Measurements from ENCODE around the gene JUND. TPM values are rescaled to one million over a fixed set of nuclear protein-coding genes. Genes with fewer than 3 reads are reported as not detected.
"Not testable (repeated sequence)": the region's sequence is repeated elsewhere in the genome, so short reads cannot be mapped to it uniquely, and the experiment has no call there.

Gene JUND
- total RNA-seq, result 158 and 168 TPM in 2 replicates
- long read RNA-seq, result 0 reads

DNA sequence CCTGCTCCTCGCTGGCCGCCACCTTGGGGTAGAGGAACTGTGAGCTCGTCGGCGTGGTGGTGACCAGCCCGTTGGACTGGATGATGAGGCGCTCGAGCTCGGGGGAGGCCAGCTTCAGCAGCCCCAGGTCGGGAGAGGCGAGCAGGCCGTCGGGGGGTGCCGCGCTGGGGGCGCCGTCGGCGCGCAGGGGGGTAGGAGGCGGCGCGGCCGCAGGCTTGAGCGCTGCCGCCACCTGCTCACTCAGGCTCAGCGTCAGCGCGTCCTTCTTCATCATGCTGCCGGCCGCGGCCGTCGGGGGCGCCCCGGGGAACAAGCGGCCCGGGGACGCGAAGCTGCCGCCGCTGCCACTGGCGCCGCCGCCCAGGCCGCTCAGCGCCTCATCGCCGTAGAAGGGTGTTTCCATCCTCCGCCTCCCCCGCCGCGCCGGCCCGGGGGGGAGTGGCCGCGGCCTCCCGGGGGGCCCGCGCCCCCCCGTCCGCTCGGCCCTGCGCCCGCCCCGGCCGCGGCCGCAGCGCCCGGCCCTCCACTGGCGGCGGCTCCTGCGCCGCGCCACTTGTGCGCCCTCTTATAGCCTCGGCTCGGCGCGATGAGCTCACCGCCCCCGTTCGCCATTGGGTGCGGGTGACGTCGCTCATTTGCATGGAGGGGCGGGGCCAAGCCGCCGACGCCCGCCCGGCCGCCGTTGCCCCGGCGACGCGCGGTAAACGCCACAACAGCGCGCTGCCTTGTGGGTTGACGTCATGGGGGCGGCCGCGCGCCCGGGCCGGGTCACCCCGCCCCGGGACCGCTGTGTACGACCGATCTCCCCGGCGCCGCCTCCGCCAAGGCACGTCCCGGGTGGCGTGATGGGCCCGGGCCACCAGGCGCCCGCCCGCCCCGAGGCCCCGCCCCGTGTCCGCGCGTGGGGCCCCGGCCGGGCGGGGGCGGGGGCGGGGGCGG, at the start of gene JUND:
JUND (minus strand) TSS at position 541 of the 939 bp plus-strand sequence; CDS start at position 403, 138 bp downstream.
- TF ChIP-seq, protein P1, sequence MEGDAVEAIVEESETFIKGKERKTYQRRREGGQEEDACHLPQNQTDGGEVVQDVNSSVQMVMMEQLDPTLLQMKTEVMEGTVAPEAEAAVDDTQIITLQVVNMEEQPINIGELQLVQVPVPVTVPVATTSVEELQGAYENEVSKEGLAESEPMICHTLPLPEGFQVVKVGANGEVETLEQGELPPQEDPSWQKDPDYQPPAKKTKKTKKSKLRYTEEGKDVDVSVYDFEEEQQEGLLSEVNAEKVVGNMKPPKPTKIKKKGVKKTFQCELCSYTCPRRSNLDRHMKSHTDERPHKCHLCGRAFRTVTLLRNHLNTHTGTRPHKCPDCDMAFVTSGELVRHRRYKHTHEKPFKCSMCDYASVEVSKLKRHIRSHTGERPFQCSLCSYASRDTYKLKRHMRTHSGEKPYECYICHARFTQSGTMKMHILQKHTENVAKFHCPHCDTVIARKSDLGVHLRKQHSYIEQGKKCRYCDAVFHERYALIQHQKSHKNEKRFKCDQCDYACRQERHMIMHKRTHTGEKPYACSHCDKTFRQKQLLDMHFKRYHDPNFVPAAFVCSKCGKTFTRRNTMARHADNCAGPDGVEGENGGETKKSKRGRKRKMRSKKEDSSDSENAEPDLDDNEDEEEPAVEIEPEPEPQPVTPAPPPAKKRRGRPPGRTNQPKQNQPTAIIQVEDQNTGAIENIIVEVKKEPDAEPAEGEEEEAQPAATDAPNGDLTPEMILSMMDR (IDR thresholded peaks at IDR 0.05; ENCODE audit: unreplicated experiment), result peak; percentile 18
- H3K4me3 Mint-ChIP-seq (ENCODE audit: low read depth), result peak within 1 kb of the TSS; percentile 98
- H3K36me3 Mint-ChIP-seq (ENCODE audit: insufficient read depth), result peaks cover 10% of the 10 kb centered on the region
- DNase-seq (ENCODE audit: low spot score, unreplicated experiment), result peak; percentile 96
- peaks cover 11% of the 10 kb centered on the region for H3K4me1 Mint-ChIP-seq (ENCODE audit: low read depth)
- no peaks in the 10 kb centered on the region for H3K27me3 Mint-ChIP-seq
- no peaks in the 10 kb centered on the region for H3K9me3 Mint-ChIP-seq (ENCODE audit: low read depth)
- peak within 1 kb of the TSS; percentile 98 for H3K27ac Mint-ChIP-seq

DNA sequence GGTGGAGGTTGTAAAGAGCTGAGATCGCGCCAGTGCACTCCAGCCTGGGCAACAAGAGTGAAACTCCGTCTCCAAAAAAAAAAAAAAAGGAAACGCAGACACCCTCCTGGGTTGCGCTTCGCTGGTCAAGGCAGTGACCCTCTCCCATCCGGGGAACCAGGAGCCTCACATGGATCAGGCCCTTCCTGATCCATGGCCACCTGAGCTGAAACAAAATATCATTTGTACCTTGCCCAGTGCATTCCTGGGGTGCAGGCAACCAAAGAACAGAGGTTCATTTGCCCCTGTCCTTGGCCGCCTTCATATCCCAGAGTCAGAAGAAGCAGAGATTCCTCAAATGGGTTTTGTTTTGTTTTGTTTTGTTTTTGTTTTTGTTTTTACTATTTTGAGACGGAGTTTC, 49.4 kb upstream of the JUND start:
- Mint-ChIP-seq H3K9me3 (ENCODE audit: low read depth) (no peaks in the 10 kb centered on the region), H3K4me3 (ENCODE audit: low read depth) (no peak overlapping the region)
- TF ChIP-seq, protein P1 (IDR thresholded peaks at IDR 0.05; ENCODE audit: unreplicated experiment), result no peak

DNA sequence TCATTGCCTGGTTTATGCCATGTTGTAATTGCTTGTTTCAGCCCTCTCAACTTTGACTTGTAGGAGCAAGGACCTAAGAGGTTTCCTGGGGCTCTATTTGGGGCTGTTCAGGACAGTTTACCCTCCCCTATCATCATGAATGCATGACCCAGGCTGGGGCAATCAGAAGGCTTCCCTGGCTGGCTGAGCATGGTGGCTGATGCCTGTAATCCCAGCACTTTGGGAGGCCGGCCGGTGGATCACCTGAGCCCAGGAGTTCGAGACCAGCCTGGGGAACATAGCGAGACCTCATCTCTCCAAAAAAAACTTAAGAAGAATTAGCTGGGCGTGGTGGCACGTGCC, 47.6 kb upstream of the JUND start:
- H3K27ac Mint-ChIP-seq, result peak overlapping the region; percentile 71
- no peak for DNase-seq (ENCODE audit: low spot score, unreplicated experiment)
- peaks cover 9% of the 10 kb centered on the region for H3K4me1 Mint-ChIP-seq (ENCODE audit: low read depth)
- H3K4me3 Mint-ChIP-seq (ENCODE audit: low read depth), result peak overlapping the region; percentile 67
- TF ChIP-seq, protein P1 (IDR thresholded peaks at IDR 0.05; ENCODE audit: unreplicated experiment), result no peak
- H3K27me3 Mint-ChIP-seq, result no peaks in the 10 kb centered on the region
- no peaks in the 10 kb centered on the region for H3K36me3 Mint-ChIP-seq (ENCODE audit: insufficient read depth)
- no peaks in the 10 kb centered on the region for H3K9me3 Mint-ChIP-seq (ENCODE audit: low read depth)

More for the DNA sequence above, 49.4 kb upstream of the JUND start:
- no peaks in the 10 kb centered on the region for H3K36me3 Mint-ChIP-seq (ENCODE audit: insufficient read depth)
- no peaks in the 10 kb centered on the region for H3K27me3 Mint-ChIP-seq
- H3K27ac Mint-ChIP-seq, result no peak overlapping the region
- peaks cover 8% of the 10 kb centered on the region for H3K4me1 Mint-ChIP-seq (ENCODE audit: low read depth)
- no peak for DNase-seq (ENCODE audit: low spot score, unreplicated experiment)

DNA sequence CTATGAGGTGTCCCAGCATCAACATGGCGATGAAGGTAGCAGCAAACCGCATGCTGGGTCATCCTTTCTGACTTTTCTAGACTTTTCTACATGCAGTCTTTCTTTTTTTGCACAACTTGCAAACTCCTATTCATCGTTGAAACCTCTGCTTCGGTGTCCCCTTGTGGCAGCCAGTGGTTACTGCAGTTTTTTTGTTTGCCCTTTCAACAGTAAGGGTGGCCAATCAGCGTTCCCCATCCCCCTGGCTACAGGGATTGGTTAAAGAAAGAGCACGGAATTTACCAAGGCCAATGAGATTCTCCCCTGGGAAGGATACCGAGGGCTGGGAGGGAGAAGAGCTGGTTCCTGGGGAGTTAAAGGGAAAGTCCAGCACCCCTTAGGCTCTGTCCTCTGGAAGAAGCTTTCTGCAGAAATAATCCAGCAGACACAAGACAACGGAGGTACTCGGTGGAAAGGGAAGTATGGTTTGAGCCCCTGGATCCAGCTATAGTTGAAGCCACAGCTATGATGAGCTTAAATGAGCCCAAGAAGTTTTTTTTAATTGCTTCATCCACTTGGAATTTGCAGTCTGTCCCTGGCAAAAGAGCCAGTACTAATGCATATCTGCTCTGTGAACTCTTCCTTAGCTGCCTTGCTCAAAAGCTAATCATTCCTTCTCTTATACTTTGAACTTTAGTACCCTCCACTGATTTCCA, 47.1 kb upstream of the JUND start:
- H3K4me1 Mint-ChIP-seq (ENCODE audit: low read depth), result peaks cover 12% of the 10 kb centered on the region
- no peaks in the 10 kb centered on the region for H3K27me3 Mint-ChIP-seq
- no peaks in the 10 kb centered on the region for H3K36me3 Mint-ChIP-seq (ENCODE audit: insufficient read depth)
- H3K9me3 Mint-ChIP-seq (ENCODE audit: low read depth), result no peaks in the 10 kb centered on the region
- H3K4me3 Mint-ChIP-seq (ENCODE audit: low read depth), result peak overlapping the region; percentile 67
- DNase-seq (ENCODE audit: low spot score, unreplicated experiment), result peak; percentile 69
- peak overlapping the region; percentile 80 for H3K27ac Mint-ChIP-seq
- TF ChIP-seq, protein P1 (IDR thresholded peaks at IDR 0.05; ENCODE audit: unreplicated experiment), result peak; percentile 70

DNA sequence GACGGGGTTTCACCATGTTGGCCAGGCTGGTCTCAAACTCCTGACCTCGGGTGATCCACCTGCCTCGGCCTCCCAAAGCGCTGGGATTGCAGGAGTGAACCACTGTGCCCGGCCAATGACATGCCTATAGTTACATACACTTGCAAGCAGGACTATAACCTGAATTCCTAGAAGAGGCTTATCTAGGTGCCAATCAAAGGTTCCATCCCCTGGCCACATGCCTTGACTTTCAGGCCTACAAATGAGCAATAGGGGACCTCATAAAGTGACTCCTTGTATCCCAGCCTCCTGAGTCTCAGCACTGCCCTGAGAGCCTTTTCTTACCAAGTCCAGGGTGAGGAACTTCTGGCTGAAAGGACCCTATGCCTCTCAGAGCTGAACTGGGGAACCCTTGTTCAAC, 45.4 kb upstream of the JUND start:
- H3K36me3 Mint-ChIP-seq (ENCODE audit: insufficient read depth), result no peaks in the 10 kb centered on the region
- H3K9me3 Mint-ChIP-seq (ENCODE audit: low read depth), result no peaks in the 10 kb centered on the region
- TF ChIP-seq, protein P1 (IDR thresholded peaks at IDR 0.05; ENCODE audit: unreplicated experiment), result no peak
- H3K4me3 Mint-ChIP-seq (ENCODE audit: low read depth), result no peak overlapping the region
- peaks cover 24% of the 10 kb centered on the region for H3K4me1 Mint-ChIP-seq (ENCODE audit: low read depth)
- no peak for DNase-seq (ENCODE audit: low spot score, unreplicated experiment)
- H3K27me3 Mint-ChIP-seq, result no peaks in the 10 kb centered on the region
- no peak overlapping the region for H3K27ac Mint-ChIP-seq

DNA sequence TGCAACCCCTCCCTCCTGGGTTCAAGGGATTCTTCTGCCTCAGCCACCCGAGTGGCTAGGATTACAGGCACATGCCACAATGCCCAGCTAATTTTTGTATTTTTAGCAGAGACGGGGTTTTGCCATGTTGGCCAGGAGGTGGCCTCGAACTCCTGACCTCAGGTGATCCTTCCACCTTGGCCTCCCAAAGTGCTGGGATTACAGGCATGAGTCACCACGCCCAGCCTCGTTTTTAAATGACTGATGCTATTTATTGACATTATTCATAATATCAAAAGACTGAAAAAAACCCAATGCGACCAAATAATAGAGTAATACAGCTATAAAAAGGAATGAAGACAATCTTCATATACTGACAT, 42.9 kb upstream of the JUND start:
- Mint-ChIP-seq H3K27ac (peak overlapping the region; percentile 98), H3K4me1 (ENCODE audit: low read depth) (peaks cover 45% of the 10 kb centered on the region)
- H3K27me3 Mint-ChIP-seq; H3K36me3 Mint-ChIP-seq (ENCODE audit: insufficient read depth); H3K9me3 Mint-ChIP-seq (ENCODE audit: low read depth); H3K4me3 Mint-ChIP-seq (ENCODE audit: low read depth); DNase-seq (ENCODE audit: low spot score, unreplicated experiment): not testable (repeated sequence)
